Thyroid gland (tissue), 4 donors: ENCODE measurements around the gene GRB7.

Experiments used
- CTCF ChIP-seq, 6 experiments: fragments of 200-600 bp in 3 of 6; fragments of 450-650 bp in 3 of 6; sonication (generic) in 3 of 6; IDR thresholded peaks; one replicate each; pipeline ENCODE4 v1.5.1; 2016 to 2019; ENCODE audit warnings: antibody characterized with exemption in 6 of 6, mild to moderate bottlenecking in 2 of 6, inconsistent platforms in 1 of 6, moderate library complexity in 1 of 6
- POLR2A ChIP-seq, 2 donors: fragments of 450-650 bp; IDR thresholded peaks; one replicate each; pipeline ENCODE4 v1.6.1; 2017; ENCODE audit warnings: antibody characterized with exemption in 2 of 2, mild to moderate bottlenecking in 2 of 2, moderate library complexity in 1 of 2

GRCh38 chr17:39782481-39782880 lies 44.7 kb downstream of the GRB7 start:
- TF ChIP-seq CTCF (IDR thresholded peaks at IDR 0.05) (no peak), POLR2A (IDR thresholded peaks at IDR 0.05) (no peak)
